Gastroesophageal sphincter (tissue), 4 donors: ENCODE data around the gene KCNJ9. TPM values are rescaled to one million over a fixed set of nuclear protein-coding genes. Genes with fewer than 3 reads are reported as not detected.
"Not testable (repeated sequence)": the region's sequence is repeated elsewhere in the genome, so short reads cannot be mapped to it uniquely, and the experiment has no call there.

Experiments used
- ATAC-seq: fragments of 150-250 bp; one replicate; pipeline ENCODE4 v1.9.1; 2016; ENCODE audit warnings: mild to moderate bottlenecking, moderate library complexity
- H3K27ac ChIP-seq, 4 donors: fragments of 200-600 bp; sonication (generic) in 3 of 4; 1 replicate in 3 of 4; 2 replicates in 1 of 4; pipeline ENCODE4 v1.5.1; 2016 to 2019
- H3K27me3 ChIP-seq: fragments of 200-600 bp; sonication (generic); one replicate; pipeline ENCODE4 v1.5.1; 2019
- H3K36me3 ChIP-seq, 2 donors: fragments of 200-600 bp; sonication (generic); one replicate each; pipeline ENCODE4 v1.5.1; 2019; ENCODE audit warnings: control low read depth in 1 of 2
- H3K4me1 ChIP-seq, 3 donors: fragments of 200-600 bp; sonication (generic); 1 replicate in 2 of 3; 2 replicates in 1 of 3; pipeline ENCODE4 v1.5.1; 2016 to 2019; ENCODE audit warnings: control low read depth in 2 of 3
- H3K4me3 ChIP-seq, 2 donors: fragments of 200-600 bp; sonication (generic); one replicate each; pipeline ENCODE4 v1.5.1; 2019; ENCODE audit warnings: mild to moderate bottlenecking in 1 of 2, moderate library complexity in 1 of 2
- H3K9me3 ChIP-seq, 3 donors: fragments of 200-600 bp; sonication (generic); one replicate each; pipeline ENCODE4 v1.5.1; 2017 to 2019; ENCODE audit warnings: control low read depth in 2 of 3
- EP300 ChIP-seq: sonication (generic); formaldehyde crosslinking; IDR thresholded peaks from one replicate; pipeline ENCODE4 v1.6.1; 2017; ENCODE audit warnings: antibody characterized with exemption, mild to moderate bottlenecking
- POLR2A ChIP-seq, 2 donors: fragments of 450-650 bp; IDR thresholded peaks; one replicate each; pipeline ENCODE4 v1.6.1; 2017; ENCODE audit warnings: antibody characterized with exemption in 2 of 2, mild to moderate bottlenecking in 2 of 2, moderate library complexity in 1 of 2
- POLR2AphosphoS5 ChIP-seq: sonication (generic); formaldehyde crosslinking; IDR thresholded peaks from one replicate; pipeline ENCODE4 v1.6.1; 2017; ENCODE audit warnings: antibody characterized with exemption
- WGBS, 2 donors: methylation state at CpG; one replicate each; pipeline ENCODE4 v1.1.5; 2018; ENCODE audit warnings: low coverage in 1 of 2; 5-methylcytosine and 5-hydroxymethylcytosine counted together
- total RNA-seq, 4 donors: library from RNA; depleted of rRNA; stranded (reverse); fragments of >200 nt; gene quantifications; one replicate each; pipeline ENCODE4 v1.1.0, GENCODE V29; 2016
- TF ChIP-seq, protein P1 (sequence below), 4 experiments: fragments of 200-600 bp in 2 of 4; fragments of 450-650 bp in 2 of 4; sonication (generic) in 1 of 4; IDR thresholded peaks; one replicate each; pipeline ENCODE4 v1.5.1; 2017 to 2019; ENCODE audit warnings: antibody characterized with exemption in 4 of 4, mild to moderate bottlenecking in 2 of 4, moderate library complexity in 2 of 4

The KCNJ9 gene
- total RNA-seq, 4 donors from 2014 or later = not detected

GRCh38 chr1:160046494-160047110 lies 34.7 kb upstream of the KCNJ9 start:
- Histone ChIP-seq H3K27me3 (peaks cover 5% of the 10 kb centered on the region), H3K4me1 (peaks cover 0 to 18% (median 7%) of the 10 kb centered on the region in 3 donors), H3K36me3 (no peaks in the 10 kb centered on the region), H3K27ac (no peak overlapping the region), H3K9me3 (no peaks in the 10 kb centered on the region), H3K4me3 (peak overlapping the region in 1 of 2 donors; percentile 5)
- peak; percentile 86 for ATAC-seq
- 1 to 5% methylated on average over 4 to 11 of the region's 11 CpGs for WGBS, 2 donors
- TF ChIP-seq POLR2A (IDR thresholded peaks at IDR 0.05) (no peak), EP300 (no peak), POLR2AphosphoS5 (peak; percentile 26)
- TF ChIP-seq, protein P1, sequence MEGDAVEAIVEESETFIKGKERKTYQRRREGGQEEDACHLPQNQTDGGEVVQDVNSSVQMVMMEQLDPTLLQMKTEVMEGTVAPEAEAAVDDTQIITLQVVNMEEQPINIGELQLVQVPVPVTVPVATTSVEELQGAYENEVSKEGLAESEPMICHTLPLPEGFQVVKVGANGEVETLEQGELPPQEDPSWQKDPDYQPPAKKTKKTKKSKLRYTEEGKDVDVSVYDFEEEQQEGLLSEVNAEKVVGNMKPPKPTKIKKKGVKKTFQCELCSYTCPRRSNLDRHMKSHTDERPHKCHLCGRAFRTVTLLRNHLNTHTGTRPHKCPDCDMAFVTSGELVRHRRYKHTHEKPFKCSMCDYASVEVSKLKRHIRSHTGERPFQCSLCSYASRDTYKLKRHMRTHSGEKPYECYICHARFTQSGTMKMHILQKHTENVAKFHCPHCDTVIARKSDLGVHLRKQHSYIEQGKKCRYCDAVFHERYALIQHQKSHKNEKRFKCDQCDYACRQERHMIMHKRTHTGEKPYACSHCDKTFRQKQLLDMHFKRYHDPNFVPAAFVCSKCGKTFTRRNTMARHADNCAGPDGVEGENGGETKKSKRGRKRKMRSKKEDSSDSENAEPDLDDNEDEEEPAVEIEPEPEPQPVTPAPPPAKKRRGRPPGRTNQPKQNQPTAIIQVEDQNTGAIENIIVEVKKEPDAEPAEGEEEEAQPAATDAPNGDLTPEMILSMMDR (IDR thresholded peaks at IDR 0.05) = peak; percentile 52 to 74 (median 58)

GRCh38 chr1:160047111-160047991 lies 34.0 kb upstream of the KCNJ9 start:
- Histone ChIP-seq H3K27ac (no peak overlapping the region), H3K4me1 (peaks cover 0 to 18% (median 7%) of the 10 kb centered on the region in 3 donors), H3K36me3 (no peaks in the 10 kb centered on the region), H3K9me3 (no peaks in the 10 kb centered on the region), H3K27me3 (peaks cover 5% of the 10 kb centered on the region), H3K4me3 (peak overlapping the region in 1 of 2 donors; percentile 5)
- TF ChIP-seq, protein P1 (IDR thresholded peaks at IDR 0.05) = no peak
- TF ChIP-seq POLR2AphosphoS5 (no peak), POLR2A (IDR thresholded peaks at IDR 0.05) (no peak), EP300 (no peak)
- 58 to 71% methylated on average over 7 of the region's 9 CpGs for WGBS, 2 donors
- ATAC-seq = no peak

GRCh38 chr1:160048335-160048734 lies 33.0 kb upstream of the KCNJ9 start:
- TF ChIP-seq EP300 (no peak), POLR2AphosphoS5 (no peak), POLR2A (IDR thresholded peaks at IDR 0.05) (no peak)
- TF ChIP-seq, protein P1 (IDR thresholded peaks at IDR 0.05) = no peak
- no peak for ATAC-seq
- no peaks in the 10 kb centered on the region for H3K9me3 ChIP-seq
- no peaks in the 10 kb centered on the region for H3K36me3 ChIP-seq
- H3K4me1 ChIP-seq = peaks cover 0 to 18% (median 7%) of the 10 kb centered on the region in 3 donors
- H3K27me3 ChIP-seq = peaks cover 11% of the 10 kb centered on the region
- no peak overlapping the region for H3K4me3 ChIP-seq
- no peak overlapping the region for H3K27ac ChIP-seq

GRCh38 chr1:160049101-160049500 lies 32.2 kb upstream of the KCNJ9 start:
- Histone ChIP-seq H3K27ac (no peak overlapping the region), H3K27me3 (peaks cover 18% of the 10 kb centered on the region), H3K4me3 (no peak overlapping the region), H3K9me3 (no peaks in the 10 kb centered on the region), H3K36me3 (no peaks in the 10 kb centered on the region), H3K4me1 (peaks cover 0 to 18% (median 7%) of the 10 kb centered on the region in 3 donors)
- TF ChIP-seq POLR2AphosphoS5 (no peak), POLR2A (IDR thresholded peaks at IDR 0.05) (no peak), EP300 (no peak)
- TF ChIP-seq, protein P1 (IDR thresholded peaks at IDR 0.05) = no peak
- WGBS, 2 donors = 79 to 91% methylated on average over 3 of the region's 3 CpGs
- no peak for ATAC-seq

DNA sequence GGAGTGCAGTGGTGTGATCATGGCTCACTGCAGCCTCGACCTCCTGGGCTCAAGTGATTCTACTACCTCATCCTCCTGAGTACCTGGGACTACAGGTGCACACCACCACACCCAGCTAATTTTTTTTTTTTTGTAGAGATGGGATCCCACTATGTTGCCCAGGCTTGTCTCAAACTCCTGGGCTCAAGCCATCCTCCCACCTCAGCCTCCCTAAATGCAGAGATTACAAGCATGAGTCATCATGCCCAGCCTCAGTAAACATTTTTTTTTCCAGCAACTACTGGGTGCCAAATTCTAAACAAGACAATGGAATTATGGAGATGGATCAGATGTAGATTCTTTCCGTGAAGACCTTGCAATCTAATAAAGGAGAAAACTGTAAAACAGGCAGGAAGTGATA lies 31.2 kb upstream of the KCNJ9 start:
- Histone ChIP-seq H3K27me3 (peaks cover 29% of the 10 kb centered on the region), H3K4me1 (peaks cover 0 to 18% (median 7%) of the 10 kb centered on the region in 3 donors)
- H3K27ac ChIP-seq, H3K36me3 ChIP-seq, ATAC-seq, H3K4me3 ChIP-seq, H3K9me3 ChIP-seq: not testable (repeated sequence)
- 40 to 53% methylated on average over 1 to 2 of the region's 2 CpGs for WGBS, 2 donors
